ENCODE data around the gene TIMM50.

- no peak for TF ChIP-seq CTCF (IDR thresholded peaks at IDR 0.05)
- no peak for TF ChIP-seq EP300 (IDR thresholded peaks at IDR 0.05)
- TF ChIP-seq POLR2AphosphoS5 (IDR thresholded peaks at IDR 0.05), result no peak
Observed at GRCh38 chr19:39533791-39534190, 53.2 kb downstream of the TIMM50 start.
